NCI-H1694 (cell line): Measurements from ENCODE around the gene CEBPA.
A peak's percentile ranks its signal among the peaks of the same experiment; 100 is the strongest.
"Not testable (repeated sequence)": the region's sequence is repeated elsewhere in the genome, so short reads cannot be mapped to it uniquely, and the experiment has no call there.

Experiments
- DNase-seq: peaks from one replicate; lab custom pipeline; 2025; lab: John Stamatoyannopoulos, UW

CEBPA gene

DNA sequence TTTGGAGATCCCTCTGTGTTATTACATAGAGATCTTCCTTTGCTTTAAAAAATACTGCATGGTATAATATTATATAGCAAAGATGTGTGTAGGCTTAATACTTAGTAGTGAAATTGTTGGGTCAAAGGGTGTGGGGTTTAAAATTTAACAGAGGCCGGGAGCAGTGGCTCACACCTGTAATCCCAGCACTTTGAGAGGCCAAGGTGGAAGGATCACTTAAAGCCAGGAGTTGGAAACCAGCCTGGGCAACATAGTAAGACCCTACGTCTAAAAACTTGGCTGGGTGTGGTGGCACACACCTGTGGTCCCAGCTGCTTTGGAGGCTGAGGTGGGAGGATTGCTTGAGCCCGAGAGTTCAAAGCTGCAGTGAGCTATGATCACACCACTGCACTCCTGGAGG lies 22.3 kb upstream of the CEBPA start:
- no peak for DNase-seq

DNA sequence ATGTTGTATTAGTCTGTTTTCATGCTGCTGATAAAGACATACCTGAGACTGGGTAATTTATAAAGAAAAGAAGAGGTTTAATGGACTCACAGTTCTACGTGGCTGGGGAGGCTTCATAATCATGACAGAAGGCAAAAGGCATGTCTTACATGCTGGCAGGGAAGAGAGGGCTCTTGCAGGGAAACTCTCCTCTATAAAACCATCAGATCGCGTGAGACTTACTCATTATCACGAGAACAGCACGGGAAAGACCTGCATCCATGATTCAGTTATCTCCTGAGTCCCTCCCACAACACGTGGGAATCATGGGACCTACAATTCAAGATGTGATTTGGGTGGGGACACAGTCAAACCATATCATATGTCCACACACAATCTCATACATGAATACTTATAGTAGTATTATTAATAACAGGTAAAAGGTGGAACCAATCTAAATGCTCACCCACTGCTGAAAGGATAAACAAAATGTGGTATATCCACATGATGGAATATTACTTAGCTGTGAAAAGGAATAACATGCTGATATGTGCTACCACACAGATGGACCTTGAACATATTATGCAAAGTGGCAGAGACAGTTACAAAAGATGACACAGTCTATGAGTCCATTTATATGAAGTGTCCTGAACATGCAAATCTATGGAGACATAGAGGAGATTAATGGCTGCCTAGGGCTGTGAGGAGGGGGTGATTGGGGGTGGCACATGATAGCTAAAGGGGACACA lies 20.9 kb upstream of the CEBPA start:
- DNase-seq = no peak

- no peak for DNase-seq
These were observed 18.3 kb upstream of the CEBPA start for GRCh38 chr19:33320636-33321035.

- DNase-seq = not testable (repeated sequence)
These were observed 15.7 kb upstream of the CEBPA start for GRCh38 chr19:33317991-33318390.

- no peak for DNase-seq
These were observed 15.2 kb upstream of the CEBPA start for GRCh38 chr19:33317517-33317916.

DNA sequence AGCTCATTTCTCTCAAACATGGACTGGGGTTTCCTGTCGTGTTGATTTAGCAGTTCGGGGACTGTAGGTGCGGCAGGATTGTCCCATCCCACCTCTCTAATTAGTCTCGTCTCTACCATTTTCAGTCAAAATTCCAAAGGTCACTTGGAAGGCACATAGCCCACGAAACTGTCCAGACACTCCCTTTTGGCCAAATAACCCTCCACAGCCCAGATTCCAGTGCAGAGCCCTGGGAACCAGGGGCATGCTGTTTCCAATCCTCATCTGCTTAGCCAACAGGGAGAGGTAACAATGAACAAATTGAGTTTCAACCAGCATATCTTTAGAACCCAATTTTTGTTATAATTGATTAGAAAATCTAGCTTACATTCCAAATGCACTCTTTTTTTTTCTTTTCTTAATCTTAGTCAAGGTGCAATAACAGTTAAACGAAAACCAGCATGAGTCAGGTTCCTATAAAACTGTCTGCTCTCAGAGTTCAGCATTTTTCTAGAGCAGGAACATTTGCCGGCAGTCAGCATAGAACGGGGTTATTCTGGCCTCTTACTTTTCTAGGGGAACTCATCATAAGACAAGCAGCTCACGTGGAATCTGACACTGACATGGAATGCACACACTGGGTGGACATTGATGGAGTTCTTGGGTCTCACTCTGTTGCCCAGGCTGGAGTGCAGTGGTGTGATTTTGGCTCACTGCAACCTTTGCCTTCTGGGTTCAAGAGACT lies 14.4 kb upstream of the CEBPA start:
- DNase-seq = no peak

GRCh38 chr19:33312808-33313207 lies 10.5 kb upstream of the CEBPA start:
- not testable (repeated sequence) for DNase-seq

GRCh38 chr19:33312065-33312464 lies 9.7 kb upstream of the CEBPA start:
- no peak for DNase-seq

- no peak for DNase-seq
These were observed 9.0 kb upstream of the CEBPA start for GRCh38 chr19:33311326-33311682.

DNA sequence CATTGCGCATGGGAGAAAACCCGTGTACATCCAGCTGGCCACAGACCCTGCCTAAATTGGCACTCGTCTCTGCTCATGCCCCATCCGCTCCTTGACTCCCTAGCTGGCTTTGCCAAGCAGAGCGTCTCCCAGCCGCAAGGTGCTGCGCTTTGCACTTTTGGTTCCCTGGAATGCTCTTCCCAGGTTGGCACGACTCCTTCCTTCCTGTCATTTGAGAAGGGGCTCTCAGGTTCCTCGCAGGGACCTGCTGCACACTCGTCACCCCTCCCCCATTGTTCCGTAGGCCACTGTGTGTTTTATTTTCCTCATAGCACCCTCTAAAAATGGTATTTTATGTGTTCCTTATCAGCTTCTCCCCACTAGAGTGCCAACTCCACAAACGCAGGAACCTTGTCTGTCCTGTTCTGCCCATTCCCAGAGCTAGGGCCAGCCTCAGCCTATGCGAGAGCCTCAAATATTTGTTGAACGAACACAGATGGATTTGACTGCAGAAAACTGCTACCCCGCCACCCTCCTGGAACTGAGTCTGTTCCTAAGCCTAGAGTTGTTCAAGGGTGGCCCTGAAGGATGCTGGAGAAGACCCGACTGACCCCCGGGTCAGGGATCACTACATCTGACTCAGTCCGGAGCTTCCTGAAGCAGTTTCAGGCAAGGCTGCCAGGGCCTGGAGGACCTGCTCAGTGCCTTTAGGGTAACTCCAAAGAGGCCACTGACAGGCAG lies 8.4 kb upstream of the CEBPA start:
- no peak for DNase-seq

- no peak for DNase-seq
These were observed 7.5 kb upstream of the CEBPA start for GRCh38 chr19:33309826-33310225.

DNA sequence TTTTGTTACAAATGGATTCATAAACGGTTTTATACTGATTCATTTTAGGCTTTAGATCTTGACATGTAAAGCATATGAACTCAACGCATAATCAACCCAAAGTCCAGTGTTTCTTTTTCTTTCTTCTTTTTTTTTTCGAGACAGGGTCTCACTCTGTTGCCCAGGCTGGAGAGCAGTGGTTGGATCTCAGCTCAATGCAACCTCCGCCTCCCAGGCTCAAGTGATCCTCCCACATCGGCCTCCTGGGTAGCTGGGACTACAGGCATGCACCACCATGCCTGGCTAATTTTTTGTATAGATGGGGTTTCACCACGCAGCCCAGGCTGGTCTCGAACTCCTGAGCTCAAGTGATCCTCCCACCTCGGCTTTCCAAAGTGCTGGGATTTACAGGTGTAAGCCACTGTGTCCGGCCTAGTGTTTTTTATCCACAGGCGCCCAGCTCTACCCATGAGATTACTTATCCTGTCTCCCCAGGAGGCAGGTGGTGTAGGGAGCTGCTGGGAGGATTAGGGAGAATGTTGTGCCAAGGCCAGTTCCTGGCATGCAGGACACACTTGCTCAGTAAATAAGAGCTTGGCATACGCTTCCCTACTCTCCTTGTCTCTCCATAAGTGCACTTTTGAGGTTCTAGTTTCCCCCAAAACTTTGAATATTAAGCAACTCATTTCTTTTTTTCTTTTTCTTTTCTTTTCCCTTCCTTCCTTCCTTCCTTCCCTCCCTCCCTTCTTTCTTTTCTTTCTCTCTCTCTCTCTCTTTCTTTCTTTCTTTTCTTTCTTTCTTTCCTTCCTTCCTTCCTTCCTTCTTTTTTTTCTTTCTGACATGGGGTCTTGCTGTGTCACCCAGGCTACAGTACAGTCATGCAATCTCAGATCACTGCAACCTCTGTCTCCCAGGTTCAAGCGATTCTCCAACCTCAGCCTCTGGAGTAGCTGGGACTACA lies 4.8 kb upstream of the CEBPA start:
- DNase-seq = no peak

DNA sequence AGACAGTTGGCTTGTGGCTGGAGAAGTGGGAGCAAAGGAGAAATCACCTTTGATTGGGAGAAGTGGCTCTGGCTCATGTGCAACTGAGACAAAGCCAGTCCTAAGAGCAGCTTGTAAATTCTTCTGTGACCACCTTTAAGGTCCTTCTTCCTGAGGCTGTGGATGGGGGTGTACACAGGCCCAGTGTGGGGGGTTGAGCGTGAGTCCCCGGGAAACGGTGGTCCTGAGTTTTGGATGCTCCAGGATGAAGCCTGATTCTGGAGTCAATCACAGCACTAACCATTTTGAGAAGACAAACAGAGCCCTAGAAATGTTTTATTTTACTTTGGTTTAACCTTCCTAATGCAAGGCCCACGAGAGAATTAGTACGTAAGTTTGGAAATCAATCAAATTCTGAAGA lies 3.9 kb upstream of the CEBPA start:
- DNase-seq = no peak

DNA sequence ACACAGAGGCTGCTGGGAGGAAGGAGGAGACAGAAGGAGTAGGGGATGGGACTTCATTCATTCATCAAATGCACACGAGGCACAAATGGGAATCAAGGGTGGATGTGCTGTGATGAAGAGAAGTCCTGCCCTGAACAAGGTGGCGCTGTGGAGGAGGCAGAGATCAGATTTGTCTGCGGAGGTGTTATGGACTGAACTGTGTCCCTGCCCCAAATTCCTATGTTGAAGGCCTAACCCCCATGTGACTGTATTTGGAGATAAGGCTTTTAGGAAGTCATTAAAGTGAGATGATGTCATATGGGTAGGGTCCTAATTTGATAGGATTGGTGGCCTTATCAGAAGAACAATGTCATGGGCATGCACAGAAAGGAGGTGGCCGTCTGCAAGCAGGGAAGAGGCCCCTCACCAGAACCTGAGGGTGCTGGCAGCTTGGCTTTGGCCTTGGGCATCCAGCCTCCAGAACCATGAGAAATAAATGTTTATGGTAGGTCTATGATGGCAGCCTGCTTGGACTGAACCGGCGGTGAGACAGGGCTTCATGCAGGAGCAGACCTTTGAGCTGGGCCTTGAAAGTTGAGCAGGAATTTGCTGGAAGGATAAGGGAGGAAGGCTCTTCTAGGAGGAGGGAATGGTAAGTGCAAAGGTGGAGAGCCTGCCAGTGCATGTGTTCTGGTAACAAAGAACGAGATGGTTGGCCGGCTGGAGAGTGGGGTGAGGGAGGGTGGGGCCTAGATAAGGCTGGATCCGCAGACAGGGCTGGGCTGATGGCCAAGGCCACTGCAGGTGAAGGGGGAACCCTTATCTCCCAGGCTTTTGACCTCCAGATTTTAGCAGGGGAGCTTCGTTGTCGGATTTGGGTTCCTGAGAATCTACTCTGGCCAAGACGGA lies 2.7 kb upstream of the CEBPA start:
- DNase-seq = no peak

GRCh38 chr19:33304371-33304759 lies 2.0 kb upstream of the CEBPA start:
- DNase-seq = no peak

- DNase-seq = peak; percentile 18
These were observed 1.5 kb upstream of the CEBPA start for GRCh38 chr19:33303791-33304345.

- DNase-seq = no peak
These were observed 848 bp upstream of the CEBPA start for GRCh38 chr19:33302974-33303790.

GRCh38 chr19:33301900-33302174 lies 497 bp downstream of the CEBPA start:
- DNase-seq = no peak

GRCh38 chr19:33301144-33301899 lies 1.0 kb downstream of the CEBPA start:
- no peak for DNase-seq

DNA sequence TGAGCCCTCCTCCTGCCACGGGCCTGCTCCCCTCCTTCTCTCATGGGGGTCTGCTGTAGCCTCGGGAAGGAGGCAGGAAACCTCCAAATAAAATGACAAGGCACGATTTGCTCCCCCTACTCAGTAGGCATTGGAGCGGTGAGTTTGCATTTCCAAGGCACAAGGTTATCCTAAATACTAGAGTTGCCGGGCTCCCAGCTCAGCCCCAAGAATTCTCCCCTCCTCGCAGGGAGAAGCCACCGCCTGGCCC lies 1.5 kb downstream of the CEBPA start:
- DNase-seq = no peak
